K562 (cell line): ENCODE measurements around the gene SLC25A45. TPM values are rescaled to one million over a fixed set of nuclear protein-coding genes. Genes with fewer than 3 reads are reported as not detected.

Source experiments
- BRCA1 ChIP-seq, 2 experiments: fragments of 450-650 bp in 1 of 2; sonication (generic) in 1 of 2; formaldehyde crosslinking in 1 of 2; IDR thresholded peaks; 2 replicates each; pipeline versions ENCODE4 v1.5.0 to v1.6.1; 2017 to 2020; ENCODE audit warnings: mild to moderate bottlenecking in 1 of 2, missing genetic modification reagents in 1 of 2
- BRF2 ChIP-seq: IDR thresholded peaks from 3 replicates; pipeline ENCODE4 v1.6.1; 2011; ENCODE audit warnings: borderline replicate concordance, mild to moderate bottlenecking; ENCODE audit not compliant: insufficient read length, insufficient read depth
- CCNT2 ChIP-seq: IDR thresholded peaks from 2 replicates; pipeline ENCODE4 v1.6.1; 2011; ENCODE audit warnings: borderline replicate concordance, low read depth, mild to moderate bottlenecking, moderate library complexity, mixed read lengths, low read length; ENCODE audit not compliant: insufficient read length; ENCODE audit errors: extremely low read depth
- CEBPZ ChIP-seq: fragments of 150-350 bp; IDR thresholded peaks from 2 replicates; pipeline ENCODE4 v1.6.1; 2014; ENCODE audit warnings: low read depth, mild to moderate bottlenecking, low read length, borderline replicate concordance
- E2F5 ChIP-seq: sonication (generic); formaldehyde crosslinking; IDR thresholded peaks from 2 replicates; pipeline ENCODE4 v1.8.0; 2022; ENCODE audit warnings: mild to moderate bottlenecking, missing genetic modification reagents
- EWSR1 ChIP-seq: fragments of 450-650 bp; IDR thresholded peaks from 2 replicates; pipeline ENCODE4 v1.6.1; 2018; ENCODE audit warnings: borderline replicate concordance, mild to moderate bottlenecking, low read depth, moderate library complexity; ENCODE audit not compliant: partially characterized antibody
- FOXP1 ChIP-seq: sonication (generic); formaldehyde crosslinking; IDR thresholded peaks from 2 replicates; pipeline ENCODE4 v1.8.0; 2022; ENCODE audit warnings: mild to moderate bottlenecking, missing genetic modification reagents
- L3MBTL2 ChIP-seq: fragments of 450-650 bp; IDR thresholded peaks from 2 replicates; pipeline ENCODE4 v1.6.1; 2016; ENCODE audit warnings: mild to moderate bottlenecking, moderate library complexity
- NR2C1 ChIP-seq, 2 experiments: fragments of 450-650 bp; IDR thresholded peaks; 2 replicates each; pipeline ENCODE4 v1.6.1; 2017; ENCODE audit warnings: mild to moderate bottlenecking in 2 of 2, antibody characterized with exemption in 1 of 2, inconsistent platforms in 1 of 2, missing compliant biosample characterization in 1 of 2, missing genetic modification characterization in 1 of 2
- PHF21A ChIP-seq: fragments of 450-650 bp; IDR thresholded peaks from 2 replicates; pipeline ENCODE4 v1.6.1; 2017; ENCODE audit warnings: low read depth, borderline replicate concordance
- RBM14 ChIP-seq: fragments of 200-400 bp; formaldehyde crosslinking; IDR thresholded peaks from 2 replicates; pipeline ENCODE4 v1.6.1; 2018; ENCODE audit warnings: low read depth, mild to moderate bottlenecking, low read length, moderate library complexity, borderline replicate concordance; ENCODE audit not compliant: insufficient read depth
- RFX1 ChIP-seq: fragments of 450-650 bp; IDR thresholded peaks from 2 replicates; pipeline ENCODE4 v1.6.1; 2016; ENCODE audit warnings: mild to moderate bottlenecking, moderate library complexity
- RUNX1 ChIP-seq: sonication (generic); IDR thresholded peaks from 2 replicates; pipeline ENCODE4 v1.6.1; 2016; ENCODE audit warnings: antibody characterized with exemption, low read depth
- SMARCB1 ChIP-seq: IDR thresholded peaks from 2 replicates; pipeline ENCODE4 v1.6.1; 2011; ENCODE audit warnings: improper control_type of control experiment, low read depth; ENCODE audit not compliant: insufficient read length
- TEAD4 ChIP-seq, 2 experiments: sonication (generic) in 1 of 2; formaldehyde crosslinking in 1 of 2; IDR thresholded peaks; 2 replicates each; pipeline versions ENCODE4 v1.6.1 to v1.8.0; 2012 to 2022; ENCODE audit warnings: borderline replicate concordance in 1 of 2, inconsistent platforms in 1 of 2, low read length in 1 of 2, mild to moderate bottlenecking in 1 of 2, missing genetic modification reagents in 1 of 2
- ZBED1 ChIP-seq: IDR thresholded peaks from 2 replicates; pipeline ENCODE4 v1.6.1; 2014
- ZNF146 ChIP-seq: IDR thresholded peaks from one replicate; pipeline ENCODE4 v1.6.1; 2018; ENCODE audit warnings: missing compliant biosample characterization; ENCODE audit not compliant: unreplicated experiment
- ZNF282 ChIP-seq: sonication (generic); formaldehyde crosslinking; IDR thresholded peaks from 2 replicates; pipeline ENCODE4 v1.8.1; 2023; ENCODE audit warnings: missing genetic modification reagents
- ZNF717 ChIP-seq: fragments of 250-450 bp; sonication (Bioruptor Pico); IDR thresholded peaks from 2 replicates; pipeline ENCODE4 v1.5.0; 2021
- polyA plus RNA-seq, 8 experiments: library from polyadenylated mRNA; depleted of rRNA in 4 of 8; stranded (reverse) in 5 of 8; unstranded in 3 of 8; fragments of >200 nt; fragmentation: Nextera tagmentation in 2 of 8; fragmentation: Illumina TruSeq in 1 of 8; extraction: Ambion mirVana in 2 of 8; extraction: Trizol in 1 of 8; gene quantifications; 2 replicates each; pipeline versions ENCODE4 v1.2.1 to v1.2.3, GENCODE V29; 2011 to 2014; ENCODE audit warnings: inconsistent platforms in 1 of 8, missing spikeins in 1 of 8
- total RNA-seq, 7 experiments: library from RNA; depleted of rRNA in 6 of 7; stranded (reverse); fragments of >200 nt in 6 of 7; fragmentation: Illumina TruSeq in 2 of 7; extraction: Trizol in 2 of 7; gene quantifications; 2 replicates each; pipeline versions ENCODE4 v1.2.1 to v1.2.3, GENCODE V29; 2011 to 2021; ENCODE audit warnings: low replicate concordance in 1 of 7
- TF ChIP-seq, protein P1 (sequence below): fragments of 250-450 bp; sonication (Bioruptor Pico); IDR thresholded peaks from 2 replicates; pipeline ENCODE4 v1.5.0; 2020; ENCODE audit warnings: mild to moderate bottlenecking

The SLC25A45 gene
- total and polyA plus RNA-seq, 9 of the 15 experiments (the other 6 are each of a cell fraction or from before 2014, with no cell fraction given): 0.15 to 2.3 (median 0.68) TPM

DNA sequence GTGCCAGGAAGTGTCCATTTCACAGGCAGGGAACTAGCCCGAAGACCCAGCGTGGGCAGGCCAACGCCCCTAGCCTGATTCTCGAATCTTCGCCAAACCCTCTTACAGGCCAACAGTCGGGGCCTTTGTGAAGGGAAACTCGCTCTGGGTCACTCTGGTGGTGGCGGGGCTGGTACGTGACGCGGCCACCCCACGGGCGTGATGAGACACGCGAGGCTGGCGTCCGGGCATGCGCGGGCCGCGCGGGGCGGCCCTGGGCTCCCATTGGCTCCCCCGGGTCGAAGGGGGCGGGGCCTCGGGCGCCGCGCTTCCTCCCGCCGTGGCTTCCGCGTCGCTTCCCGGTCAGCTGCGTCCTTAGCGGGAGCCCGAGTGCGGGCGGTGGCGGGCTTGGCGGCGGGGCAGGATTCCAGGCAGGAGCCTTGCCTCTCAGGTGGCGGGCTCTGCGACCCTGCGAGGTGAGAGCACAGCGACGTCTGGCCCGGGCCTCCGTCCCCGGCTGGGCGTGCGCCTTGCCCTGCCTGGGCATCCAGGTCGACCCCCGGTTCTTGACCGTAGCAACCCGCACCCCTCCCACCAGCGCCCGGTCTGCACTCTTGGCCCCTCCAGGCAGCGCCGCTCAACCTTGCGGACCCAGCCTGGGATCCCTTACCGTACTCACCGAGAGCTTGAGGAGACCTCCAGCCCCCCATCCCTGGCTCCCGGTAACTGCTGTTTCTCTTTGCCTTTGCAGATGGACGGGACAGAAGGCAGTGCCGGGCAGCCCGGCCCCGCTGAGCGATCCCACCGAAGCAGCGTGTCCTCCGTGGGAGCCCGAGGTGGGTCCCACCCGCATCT, 4.1 kb upstream of the SLC25A45 start, which contains the start of gene FRMD8 (continued):
- no peak for TF ChIP-seq CEBPZ
- TF ChIP-seq L3MBTL2: peak; percentile 97
- 0 out of 2 replicates have a peak, but pooled peaks have one; percentile 23 for TF ChIP-seq ZNF282 (CRISPR knock-in tag)
- no peak for TF ChIP-seq PHF21A
- TF ChIP-seq E2F5: no peak
- TF ChIP-seq RBM14: no peak
- TF ChIP-seq ZNF146 (CRISPR knock-in tag): no peak
- no peak for TF ChIP-seq EWSR1
- TF ChIP-seq FOXP1 (CRISPR knock-in tag): peak; percentile 84
- TF ChIP-seq ZBED1: no peak
- TF ChIP-seq, protein P1, sequence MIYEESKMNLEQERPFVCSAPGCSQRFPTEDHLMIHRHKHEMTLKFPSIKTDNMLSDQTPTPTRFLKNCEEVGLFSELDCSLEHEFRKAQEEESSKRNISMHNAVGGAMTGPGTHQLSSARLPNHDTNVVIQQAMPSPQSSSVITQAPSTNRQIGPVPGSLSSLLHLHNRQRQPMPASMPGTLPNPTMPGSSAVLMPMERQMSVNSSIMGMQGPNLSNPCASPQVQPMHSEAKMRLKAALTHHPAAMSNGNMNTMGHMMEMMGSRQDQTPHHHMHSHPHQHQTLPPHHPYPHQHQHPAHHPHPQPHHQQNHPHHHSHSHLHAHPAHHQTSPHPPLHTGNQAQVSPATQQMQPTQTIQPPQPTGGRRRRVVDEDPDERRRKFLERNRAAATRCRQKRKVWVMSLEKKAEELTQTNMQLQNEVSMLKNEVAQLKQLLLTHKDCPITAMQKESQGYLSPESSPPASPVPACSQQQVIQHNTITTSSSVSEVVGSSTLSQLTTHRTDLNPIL: no peak
- no peak for TF ChIP-seq RUNX1
- TF ChIP-seq TEAD4 (IDR thresholded peaks at IDR 0.05; ENCODE audit: low read length): no peak
- TF ChIP-seq TEAD4 (CRISPR knock-in tag; IDR thresholded peaks at IDR 0.05; ENCODE audit: borderline replicate concordance): 0 out of 2 replicates have a peak, but pooled peaks have one; percentile 14
- TF ChIP-seq SMARCB1: no peak
- TF ChIP-seq BRF2: no peak
- TF ChIP-seq CCNT2: peak; percentile 80
- no peak for TF ChIP-seq BRCA1 (IDR thresholded peaks at IDR 0.05)
- TF ChIP-seq BRCA1 (CRISPR knock-in tag; IDR thresholded peaks at IDR 0.05): no peak
- TF ChIP-seq ZNF717 (CRISPR knock-in tag): no peak
- TF ChIP-seq NR2C1 (IDR thresholded peaks at IDR 0.05): no peak
- TF ChIP-seq NR2C1 (tag; IDR thresholded peaks at IDR 0.05): no peak
- TF ChIP-seq RFX1: no peak
